Effector CD4-positive, alpha-beta T cell (primary cell): ENCODE data around the gene HDHD3.
"Not testable (repeated sequence)": the region's sequence is repeated elsewhere in the genome, so short reads cannot be mapped to it uniquely, and the experiment has no call there.

Source experiments
- DNase-seq: peaks from one replicate; pipeline ENCODE4 v3.0.0-alpha.2; 2020
- total RNA-seq: gene quantifications from one replicate; lab custom pipeline; 2026; lab: John Stamatoyannopoulos, UW

The HDHD3 gene, protein sequence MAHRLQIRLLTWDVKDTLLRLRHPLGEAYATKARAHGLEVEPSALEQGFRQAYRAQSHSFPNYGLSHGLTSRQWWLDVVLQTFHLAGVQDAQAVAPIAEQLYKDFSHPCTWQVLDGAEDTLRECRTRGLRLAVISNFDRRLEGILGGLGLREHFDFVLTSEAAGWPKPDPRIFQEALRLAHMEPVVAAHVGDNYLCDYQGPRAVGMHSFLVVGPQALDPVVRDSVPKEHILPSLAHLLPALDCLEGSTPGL
- total RNA-seq, result 7.5 reads per million, percentile 26 among the genes with 10 or more reads in this experiment

DNA sequence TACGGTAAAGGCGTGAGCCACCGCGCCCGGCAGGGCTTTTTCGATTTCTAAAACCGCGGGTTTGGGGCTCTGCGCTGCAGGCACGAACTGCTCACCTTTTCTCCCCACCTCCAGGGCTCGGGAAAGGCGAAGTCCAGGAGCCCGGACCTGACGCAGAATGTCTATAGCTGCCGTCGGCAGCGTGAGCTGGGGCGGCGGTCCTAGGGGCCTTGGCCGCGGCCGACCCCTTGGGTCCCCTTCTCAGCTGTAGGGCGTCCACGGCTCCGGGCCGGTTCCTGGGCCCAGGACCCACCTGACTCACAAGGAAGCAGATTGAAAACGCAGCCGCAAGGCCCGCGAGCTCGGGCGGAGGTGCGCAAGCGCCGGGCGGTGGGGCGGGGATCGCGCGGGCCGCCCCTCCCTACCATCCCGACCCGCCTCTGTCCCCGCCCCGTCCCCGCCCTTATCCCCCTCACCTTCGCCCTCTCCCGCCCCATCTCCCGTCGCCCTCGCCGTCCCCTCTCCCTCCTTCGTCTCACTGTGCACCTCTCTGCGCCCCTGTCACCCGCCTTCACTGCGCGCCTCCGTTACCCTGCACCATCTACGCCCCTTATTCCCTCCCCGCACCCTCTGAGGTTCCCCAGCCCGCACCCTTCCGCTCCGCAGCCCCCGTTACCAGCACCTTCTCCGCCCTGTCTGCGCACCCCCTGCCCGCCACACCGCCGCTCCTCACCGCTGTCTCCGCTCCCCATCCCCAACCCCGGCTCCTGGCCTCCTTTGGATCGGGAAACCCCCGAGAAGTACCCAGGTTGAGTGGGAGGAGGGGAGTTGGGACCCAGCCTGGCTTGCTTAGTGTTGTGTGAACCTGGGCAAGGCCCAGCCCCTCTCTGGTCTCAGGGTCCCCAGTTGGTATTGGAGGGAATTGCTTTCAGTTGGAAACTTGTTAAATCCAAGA lies at the start of gene HDHD3:
TSS of gene HDHD3 (minus strand) at position 353 of the 934 bp plus-strand sequence. CDS start 2,632 bp downstream, outside the sequence.
- DNase-seq, result peak; percentile 66

DNA sequence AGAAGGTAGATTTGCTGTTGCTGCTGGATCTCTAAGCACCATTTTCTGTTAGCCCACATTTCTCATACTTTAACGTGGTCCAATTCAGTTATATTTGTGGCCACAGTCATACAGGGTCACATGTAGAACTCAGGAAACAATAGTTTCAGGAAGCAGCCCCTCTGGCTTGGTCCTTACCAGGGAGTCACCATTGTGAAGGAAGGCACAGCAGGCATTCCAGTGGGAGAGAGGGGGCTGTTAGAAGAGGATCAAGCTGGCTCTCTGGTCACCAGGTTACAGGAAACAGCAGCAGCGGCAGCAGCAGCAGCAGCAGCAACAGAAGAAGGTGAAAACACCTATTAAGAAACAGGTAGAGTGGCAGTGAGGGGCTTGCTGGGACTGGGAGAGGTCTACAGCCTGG lies 48.3 kb upstream of the HDHD3 start:
- no peak for DNase-seq

DNA sequence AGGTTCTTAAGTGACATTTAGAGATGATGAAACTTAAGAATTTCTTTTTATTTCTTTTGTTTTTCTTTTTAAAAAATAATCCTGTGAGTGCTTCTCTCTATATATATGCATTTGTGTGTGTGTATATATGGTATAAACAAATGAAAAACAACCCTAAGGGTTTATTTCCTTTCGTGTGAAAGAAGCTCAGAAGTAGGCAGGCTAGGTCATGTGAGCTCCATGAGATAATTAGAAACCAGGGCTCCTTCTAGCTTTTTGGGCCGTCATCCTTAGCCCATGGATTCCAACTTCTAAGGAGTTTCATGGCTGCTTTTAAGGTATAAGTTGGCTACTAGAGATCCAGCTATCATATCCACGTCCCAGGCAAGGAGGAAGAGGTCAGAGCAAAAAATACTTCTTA lies 44.9 kb upstream of the HDHD3 start:
- no peak for DNase-seq

DNA sequence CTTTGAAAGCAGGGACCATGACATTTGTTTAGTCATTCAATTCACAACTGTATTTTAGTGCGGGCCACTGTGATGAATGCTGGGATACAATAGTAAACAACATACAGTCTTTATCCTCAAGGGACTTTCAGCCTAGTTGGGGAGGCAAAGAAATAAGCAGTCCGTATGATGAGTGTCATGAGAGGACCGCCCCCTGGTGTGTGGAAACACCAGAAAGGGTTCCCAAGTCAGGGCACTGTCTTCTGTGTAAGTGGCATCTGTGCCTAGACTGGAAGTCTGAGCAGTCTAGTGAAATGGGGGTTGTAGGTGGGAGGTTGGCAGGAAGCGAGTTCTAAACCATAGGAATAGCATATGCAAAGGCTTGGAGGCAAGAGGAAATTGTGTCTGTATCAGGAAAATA lies 40.6 kb upstream of the HDHD3 start:
- no peak for DNase-seq

DNA sequence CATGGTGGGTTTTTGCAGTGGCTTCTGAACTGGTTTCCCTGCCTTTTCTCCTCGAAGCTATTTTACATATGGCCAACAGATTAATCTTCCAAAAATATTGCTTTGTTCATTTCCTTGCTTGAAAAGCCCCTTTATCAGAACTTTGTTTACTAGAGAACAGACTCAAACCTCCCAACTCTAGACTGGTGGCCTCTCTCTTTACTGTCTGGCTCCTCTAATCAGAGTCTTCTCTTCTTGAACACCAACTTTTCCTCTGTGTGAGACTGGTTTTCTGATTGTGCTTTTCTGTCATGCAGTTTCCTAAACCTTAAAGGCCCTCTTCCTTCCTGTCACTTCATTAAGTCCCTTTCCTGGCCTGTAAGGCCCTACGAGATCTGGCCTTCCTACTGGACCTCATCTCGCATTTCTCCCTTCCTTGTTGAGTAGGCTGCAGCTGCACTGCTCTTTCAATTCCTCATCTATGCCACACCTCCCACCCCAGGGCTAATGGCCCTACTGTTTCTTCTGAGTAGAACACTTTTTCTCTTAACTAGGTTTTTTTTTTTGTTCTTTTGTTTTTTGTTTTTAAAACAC lies 39.4 kb upstream of the HDHD3 start:
- DNase-seq, result no peak

DNA sequence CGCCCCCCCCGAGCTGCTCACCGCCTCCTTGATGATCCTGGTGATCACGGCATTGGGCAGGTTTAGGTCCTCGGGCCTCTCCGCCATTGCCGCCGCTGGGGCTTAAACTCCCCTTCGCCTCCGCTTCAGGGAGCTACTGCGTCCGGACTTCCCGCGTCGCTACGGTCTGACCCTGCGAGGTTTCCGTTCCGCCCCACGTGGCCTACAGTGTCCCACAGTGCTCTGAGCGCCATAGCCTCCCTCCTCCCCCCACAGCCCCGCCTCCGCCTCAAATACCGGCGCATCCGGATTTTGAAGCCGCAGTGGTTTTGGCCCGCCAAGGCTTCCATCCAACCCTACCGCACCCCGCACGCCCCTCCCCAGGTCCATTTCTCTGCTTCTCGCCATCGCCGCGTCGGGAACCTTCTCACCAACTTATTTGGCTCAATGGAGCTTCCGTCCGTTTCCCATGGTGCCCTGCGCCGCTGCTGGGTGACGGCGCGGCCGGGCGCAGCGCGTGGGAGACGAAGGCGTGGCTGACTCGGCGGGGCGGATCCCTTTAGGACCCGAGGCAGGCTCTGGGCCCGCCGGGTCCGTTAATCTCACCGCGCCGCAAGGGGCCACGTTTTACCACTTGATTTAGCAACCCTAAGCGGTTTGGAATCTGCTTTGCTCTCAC lies 33.5 kb upstream of the HDHD3 start, which contains the start of the genes C9orf43 and POLE3:
TSS of gene C9orf43 (plus strand) at position 541 of the 658 bp plus-strand sequence. CDS start 2,747 bp downstream, outside the sequence.
TSS of gene POLE3 (minus strand) at position 469 of the 658 bp plus-strand sequence. CDS start at position 87, 382 bp downstream.
- DNase-seq, result peak; percentile 93

DNA sequence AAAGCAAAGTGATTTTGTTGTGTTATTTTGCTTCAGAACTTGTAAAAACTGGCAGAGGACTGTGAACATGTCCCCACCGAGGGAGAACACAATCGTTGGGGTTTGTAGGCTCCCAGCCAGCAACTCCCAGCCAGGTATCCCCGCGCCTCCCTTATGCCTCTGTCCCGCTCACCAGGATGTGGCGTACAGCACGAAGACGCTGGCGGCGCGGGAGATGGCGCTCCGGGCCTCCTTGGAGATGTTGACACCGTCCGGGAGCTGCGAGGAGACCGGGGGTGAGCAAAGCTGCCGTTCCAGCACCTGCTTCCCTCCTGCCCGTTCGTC lies 33.1 kb upstream of the HDHD3 start:
- no peak for DNase-seq

DNA sequence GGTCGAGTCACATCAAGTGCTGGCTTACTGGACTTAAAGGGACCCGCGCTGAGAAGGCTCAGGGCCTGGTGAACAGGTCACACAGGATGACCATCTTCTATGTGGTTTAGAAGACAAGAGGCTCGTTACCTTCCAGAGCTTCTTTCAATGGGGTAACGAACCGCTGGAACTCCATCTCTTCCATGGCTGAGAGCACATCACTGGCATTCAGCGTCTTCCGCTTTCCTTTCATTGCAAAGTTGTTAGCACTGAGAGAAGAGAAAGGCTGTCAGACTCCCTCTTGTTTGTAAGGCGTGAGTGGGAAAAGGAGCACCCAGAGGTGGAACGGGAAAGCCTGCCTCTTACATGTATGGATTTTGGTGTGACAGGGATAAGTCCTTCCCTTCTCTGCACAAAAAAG lies 32.7 kb upstream of the HDHD3 start:
- DNase-seq, result no peak

DNA sequence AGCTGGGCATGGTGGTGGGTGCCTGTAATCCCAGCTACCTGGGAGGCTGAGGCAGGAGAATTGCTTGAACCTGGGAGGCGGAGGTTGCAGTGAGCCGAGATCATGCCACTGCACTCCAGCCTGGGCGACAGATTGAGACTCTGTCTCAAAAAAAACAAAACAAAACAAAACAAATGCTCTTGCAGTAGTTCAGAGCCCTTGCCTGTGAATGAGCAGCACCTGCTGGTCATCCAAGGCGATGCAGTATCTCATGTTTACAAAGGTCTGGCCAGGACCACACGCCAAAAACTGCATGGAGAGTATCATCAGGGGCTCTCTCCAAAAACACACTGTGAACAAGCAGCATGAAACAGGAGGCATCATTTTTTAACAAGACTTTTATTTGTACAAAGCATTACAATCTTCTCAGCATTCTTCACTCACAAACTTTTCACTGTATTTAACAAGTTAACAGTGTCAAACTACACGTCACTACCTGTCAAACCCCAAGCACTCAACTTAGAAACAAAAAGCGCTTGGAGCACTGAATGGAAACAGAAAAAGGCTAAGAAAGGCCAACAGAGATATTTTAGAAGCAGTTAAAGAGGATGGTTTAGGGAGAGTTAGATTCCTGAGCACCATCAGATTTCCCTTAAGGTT lies 30.2 kb upstream of the HDHD3 start:
- peak; percentile 54 for DNase-seq

DNA sequence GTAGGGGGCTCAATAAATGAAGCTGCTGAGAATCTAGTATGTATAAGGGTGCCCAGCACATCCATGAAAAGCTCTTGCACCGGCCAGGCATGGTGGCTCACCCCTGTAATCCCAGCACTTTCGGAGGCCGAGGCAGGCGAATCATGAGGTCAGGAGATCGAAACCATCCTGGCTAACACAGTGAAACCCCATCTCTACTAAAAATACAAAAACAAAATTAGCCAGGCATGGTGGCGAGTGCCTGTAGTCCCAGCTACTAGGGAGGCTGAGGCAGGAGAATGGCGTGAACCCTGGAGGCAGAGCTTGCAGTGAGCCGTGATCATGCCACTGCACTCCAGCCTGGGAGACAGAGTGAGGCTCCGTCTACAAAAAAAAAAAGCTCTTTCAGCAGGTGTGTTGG lies 29.6 kb upstream of the HDHD3 start:
- DNase-seq, result not testable (repeated sequence)

DNA sequence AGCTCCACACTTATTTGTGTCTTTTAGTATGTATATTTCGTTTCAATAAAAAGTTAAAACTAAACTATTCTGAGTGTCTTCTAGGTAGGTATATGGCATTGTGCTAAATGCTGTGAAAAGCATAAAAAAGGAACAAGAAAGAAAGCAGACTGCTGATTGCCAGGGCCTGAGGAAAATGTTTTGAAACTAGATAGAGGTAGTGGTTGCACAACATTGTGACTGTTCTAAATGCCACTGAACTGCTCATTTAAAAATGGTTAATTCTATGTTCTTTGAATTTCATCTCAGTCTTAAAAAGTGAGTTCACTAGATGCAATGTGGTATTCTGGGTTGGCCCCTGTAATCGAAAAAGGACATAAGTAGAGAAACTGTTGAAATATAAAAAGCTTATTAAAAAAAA lies 26.9 kb upstream of the HDHD3 start:
- DNase-seq, result no peak

DNA sequence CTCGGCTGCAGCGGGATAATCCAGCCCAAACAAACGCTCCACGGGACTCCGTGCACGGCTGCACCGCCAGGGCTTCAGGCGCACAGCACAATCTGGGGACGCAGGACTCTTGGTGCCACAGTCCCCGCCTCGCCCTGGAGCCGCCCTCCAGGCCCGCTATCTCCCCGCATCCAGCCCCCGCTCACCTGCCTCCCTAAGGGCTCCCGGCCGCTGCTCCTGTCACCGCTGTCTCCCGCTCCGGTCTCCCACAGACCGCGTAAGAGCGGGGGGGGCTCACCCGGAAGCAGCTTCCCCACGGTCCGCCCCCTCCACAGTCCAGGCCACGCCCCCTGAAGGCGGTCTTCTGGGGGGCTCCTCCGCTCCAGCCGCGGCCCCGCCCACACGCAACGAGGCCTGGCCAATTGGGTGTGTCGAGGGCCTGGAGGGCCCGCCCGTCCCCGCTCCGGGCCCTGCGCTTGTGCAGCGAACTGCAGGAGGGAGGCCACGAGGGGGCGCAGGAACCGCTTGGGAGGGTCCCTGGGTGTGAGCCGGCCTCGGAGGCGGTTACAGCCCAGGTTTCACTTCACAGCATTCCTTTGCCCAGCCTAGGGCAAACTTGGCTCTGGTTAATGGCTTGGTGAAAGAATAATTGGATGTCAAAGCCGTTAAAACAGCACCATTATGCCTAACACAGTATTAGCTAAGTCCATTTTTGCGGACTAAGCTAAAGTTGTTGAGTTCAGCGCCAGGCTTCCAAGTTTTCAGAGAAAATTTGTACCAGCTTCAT lies 24.4 kb upstream of the HDHD3 start, which contains the start of gene ALAD:
TSS of gene ALAD (minus strand) at position 258 of the 766 bp plus-strand sequence. CDS start 7,725 bp downstream, outside the sequence.
- peak; percentile 99 for DNase-seq

DNA sequence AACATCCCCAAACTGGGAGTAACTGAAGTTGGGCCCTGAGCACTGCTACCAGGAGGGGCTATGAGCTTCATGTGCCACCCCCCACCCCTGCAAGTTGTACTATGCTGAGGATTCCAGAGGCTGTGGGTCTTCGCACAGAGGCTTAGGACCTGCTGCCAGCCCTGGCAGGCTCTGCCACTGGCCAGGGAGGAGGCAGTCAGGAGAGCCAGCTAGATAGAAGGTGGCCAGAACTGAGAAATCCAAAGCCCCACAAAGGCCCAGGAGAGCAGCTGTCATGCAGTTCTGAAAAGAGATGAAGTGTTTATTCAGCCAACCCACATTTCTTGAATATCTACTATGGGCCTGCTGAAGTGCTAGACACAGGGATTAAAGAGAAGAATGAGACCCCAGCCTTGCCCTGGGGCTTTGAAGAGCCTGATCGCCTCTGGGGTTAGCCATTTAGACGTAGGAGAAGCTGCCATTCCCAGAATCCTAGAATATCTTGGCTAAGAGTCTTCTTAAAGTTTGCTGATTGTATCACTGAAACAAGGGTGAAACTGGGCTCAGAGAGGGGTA lies 22.9 kb upstream of the HDHD3 start:
- no peak for DNase-seq

DNA sequence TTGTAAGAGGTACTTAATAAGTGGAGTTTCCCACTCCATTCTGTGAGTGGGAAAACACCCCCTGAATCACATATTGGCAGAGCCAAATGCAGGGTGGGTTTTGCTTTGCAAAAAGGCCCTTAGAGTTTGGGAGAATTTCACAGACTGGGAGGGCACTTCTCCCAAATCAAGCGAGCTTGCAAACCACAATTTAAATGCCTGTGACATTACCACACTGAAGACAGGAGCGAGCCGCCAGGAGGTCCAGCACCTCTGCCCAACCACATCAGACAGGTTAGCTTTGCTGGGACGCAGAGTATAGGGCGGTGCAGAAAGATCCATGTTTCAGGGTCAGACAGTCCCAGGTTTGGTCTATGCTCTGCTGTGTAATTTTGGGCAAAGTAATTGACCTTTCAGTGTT lies 22.0 kb upstream of the HDHD3 start:
- DNase-seq, result no peak

DNA sequence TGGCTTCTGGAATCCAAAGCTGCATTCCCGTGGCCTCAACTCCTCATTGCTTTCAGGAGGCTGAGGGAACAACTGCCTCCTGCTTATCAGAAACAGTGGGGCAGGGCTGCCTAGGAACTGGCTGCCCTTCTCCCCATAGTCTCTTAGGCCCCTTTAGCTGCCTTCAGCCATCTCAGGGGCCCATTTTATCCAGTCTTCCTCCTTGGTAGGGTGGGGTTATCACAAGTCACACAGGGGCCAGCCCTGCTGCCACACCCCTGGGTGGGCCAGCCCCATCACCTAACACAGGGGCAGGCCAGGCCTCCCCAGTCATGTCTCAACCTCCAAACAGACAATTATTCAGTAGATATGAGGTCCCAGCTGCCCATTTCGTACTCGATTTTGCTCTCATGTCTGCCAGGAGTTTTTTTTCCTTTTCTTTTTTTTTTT lies 20.4 kb upstream of the HDHD3 start:
- no peak for DNase-seq

DNA sequence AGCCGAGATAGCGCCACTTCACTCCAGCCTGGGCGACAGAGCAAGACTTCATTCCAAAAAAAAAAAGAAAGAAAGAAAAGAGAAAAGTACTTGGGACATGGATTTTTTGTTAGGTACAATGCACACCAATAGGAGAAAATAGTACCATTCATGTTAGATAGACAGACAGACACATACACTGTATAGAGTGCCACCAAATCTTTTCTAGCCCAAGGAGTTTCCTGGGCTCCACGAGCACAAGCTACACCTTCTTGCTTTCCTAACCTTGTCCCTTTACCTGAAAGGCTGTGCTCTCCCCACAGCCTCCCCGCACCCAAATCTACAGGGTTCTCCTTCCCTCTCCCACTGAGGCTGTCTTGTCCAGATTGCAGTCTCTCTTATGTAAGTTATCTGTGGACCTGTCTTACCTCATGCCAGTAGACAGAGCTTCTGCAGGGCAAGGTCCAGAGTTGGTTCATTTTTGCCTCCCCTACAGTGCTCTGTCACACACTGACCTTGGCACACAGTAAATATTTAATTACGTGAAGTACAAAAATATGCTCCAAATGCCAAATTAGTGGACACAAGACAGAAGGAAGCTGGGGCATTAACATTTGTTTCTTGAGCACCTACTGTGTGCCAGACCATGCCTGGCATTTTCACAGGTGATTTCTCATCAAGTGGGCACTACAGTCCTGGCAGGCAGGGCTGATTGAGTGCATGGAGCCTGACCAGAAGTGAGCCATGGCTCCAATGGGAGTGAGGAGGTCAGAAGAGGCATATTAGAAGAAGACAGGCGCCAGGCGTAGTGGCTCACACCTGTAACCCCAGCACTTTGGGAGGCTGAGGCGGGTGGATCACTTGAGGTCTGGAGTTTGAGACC lies 18.4 kb upstream of the HDHD3 start:
- no peak for DNase-seq

DNA sequence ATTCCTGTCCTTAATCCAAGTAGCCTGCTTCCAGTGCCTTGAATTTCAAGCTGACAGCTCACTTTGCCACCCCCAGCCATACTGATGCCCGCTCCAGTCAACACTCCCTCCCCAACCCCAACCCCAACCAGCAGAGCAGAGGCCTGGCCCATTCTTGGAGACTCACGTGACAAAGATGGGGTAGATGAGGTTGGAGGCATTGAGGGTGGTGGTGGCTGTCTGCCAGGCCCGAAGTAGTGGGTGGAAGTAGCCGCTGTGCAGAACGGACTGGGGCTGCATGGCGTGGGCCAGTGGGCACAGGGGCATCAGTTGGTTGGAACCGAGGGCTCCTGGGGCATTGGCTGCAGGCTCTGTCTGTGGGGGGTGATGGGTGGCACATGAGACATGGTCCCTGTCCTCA lies 16.5 kb upstream of the HDHD3 start:
- DNase-seq, result no peak

DNA sequence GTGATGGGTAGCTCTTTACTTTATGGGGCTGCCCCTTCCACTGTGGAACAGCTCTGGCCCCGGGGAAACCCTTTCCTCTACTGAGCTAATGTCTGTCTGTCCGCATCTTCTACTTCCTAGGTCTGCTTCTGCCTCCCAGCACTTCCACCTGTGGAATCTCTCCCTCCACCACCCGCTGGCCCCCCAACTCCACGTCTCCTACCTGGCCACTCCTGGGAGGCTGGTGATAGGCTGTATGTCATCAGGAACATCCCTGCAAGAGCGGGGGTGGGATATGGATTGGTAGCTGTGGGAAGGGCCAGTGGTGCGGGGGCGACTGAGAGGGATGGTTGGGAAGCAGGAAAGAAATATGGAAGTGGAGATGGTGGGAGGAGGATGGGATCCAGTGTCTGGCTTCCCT lies 15.1 kb upstream of the HDHD3 start:
- no peak for DNase-seq

DNA sequence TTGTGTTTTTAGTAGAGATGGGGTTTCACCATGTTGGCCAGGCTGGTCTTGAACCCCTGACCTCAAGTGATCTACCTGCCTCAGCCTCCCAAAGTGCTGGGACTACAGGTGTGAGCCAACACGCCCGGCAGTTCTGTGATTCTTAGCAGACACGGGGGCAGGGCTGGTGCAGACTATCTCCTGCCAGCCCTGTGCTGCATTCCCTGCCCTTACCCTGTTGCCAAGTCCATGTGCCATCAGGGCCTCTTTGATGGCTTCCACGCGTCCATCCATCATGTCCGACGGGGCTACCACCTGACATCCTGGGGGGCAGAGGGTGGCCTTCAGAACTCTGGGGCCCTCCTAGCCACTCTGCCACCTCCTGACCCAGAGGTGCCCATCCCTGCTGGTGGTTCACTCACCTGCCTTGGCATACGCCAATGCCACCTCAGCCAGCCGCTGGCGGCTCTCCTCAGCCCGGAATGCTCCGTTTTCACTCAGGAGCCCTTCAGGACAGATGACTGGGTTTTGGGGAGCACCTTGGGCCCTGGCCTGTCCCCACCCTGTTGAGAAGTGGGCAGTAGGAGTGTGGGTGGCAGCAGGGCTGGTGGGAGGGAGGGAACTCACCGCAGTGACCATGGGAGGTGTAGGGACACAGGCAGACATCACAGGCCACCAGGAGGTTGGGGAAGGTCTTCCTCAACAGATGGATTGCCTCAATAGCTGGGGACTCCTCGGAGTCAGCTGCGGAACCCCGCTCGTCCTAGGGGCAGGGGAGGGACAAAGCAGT lies 13.6 kb upstream of the HDHD3 start:
- DNase-seq, result no peak
